ENCODE data around the gene UQCRC1.

DNA sequence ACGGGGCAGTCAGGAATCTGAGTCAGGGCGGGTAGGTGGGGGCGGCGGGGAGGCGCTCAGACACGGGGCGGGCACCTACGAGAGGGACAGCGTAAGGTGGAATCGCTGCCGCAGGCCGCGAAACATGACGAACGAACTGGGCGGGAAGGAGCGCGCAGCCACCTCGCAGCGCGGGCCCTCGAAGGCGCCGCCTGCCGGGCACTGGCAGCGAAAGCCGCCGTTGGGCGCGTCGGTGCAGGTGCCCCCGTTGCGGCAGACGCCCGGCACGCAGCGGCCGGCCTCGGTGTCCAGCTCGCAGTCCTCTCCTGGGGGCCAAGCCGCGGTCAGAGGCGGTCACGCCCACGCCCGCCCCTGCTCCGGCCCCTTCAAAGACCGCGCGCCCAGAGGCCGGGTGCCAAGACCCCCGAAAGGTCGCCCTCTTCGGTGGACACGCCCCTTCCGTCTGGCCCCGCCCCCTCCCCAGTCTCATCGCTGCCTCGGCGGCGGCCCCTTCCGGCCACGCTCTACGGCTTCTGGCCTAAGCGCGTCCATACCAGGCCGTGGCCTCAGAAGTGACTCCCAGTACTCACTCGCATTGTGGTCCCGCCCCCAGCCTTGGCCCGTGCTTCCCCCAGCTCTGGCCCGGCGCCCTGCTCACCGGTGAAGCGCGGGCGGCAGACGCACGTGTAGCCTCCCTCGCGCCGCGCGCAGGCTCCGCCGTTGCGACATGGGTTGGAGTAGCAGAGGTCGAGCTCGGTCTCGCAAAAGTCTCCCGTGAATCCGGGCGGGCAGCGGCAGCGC lies 46.8 kb upstream of the UQCRC1 start:
- TF ChIP-seq, protein P1, sequence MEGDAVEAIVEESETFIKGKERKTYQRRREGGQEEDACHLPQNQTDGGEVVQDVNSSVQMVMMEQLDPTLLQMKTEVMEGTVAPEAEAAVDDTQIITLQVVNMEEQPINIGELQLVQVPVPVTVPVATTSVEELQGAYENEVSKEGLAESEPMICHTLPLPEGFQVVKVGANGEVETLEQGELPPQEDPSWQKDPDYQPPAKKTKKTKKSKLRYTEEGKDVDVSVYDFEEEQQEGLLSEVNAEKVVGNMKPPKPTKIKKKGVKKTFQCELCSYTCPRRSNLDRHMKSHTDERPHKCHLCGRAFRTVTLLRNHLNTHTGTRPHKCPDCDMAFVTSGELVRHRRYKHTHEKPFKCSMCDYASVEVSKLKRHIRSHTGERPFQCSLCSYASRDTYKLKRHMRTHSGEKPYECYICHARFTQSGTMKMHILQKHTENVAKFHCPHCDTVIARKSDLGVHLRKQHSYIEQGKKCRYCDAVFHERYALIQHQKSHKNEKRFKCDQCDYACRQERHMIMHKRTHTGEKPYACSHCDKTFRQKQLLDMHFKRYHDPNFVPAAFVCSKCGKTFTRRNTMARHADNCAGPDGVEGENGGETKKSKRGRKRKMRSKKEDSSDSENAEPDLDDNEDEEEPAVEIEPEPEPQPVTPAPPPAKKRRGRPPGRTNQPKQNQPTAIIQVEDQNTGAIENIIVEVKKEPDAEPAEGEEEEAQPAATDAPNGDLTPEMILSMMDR (IDR thresholded peaks at IDR 0.05): peak; percentile 18 to 85 (median 64)
- TF ChIP-seq POLR2A (IDR thresholded peaks at IDR 0.05): no peak
- no peak for TF ChIP-seq POLR2AphosphoS5 (IDR thresholded peaks at IDR 0.05)
